Calu3 (cell line): ENCODE measurements around the gene PPP1CA. TPM values are rescaled to one million over a fixed set of nuclear protein-coding genes. Genes with fewer than 3 reads are reported as not detected.

Experiments
- BruUV-seq: library from RNA; stranded (reverse); fragments of 400-500 nt; replicated peaks from 2 replicates; lab custom pipeline; 2021; lab: Mats Ljungman, UMichigan
- CTCF ChIA-PET: fragments of 300-600 bp; sonication (Branson Sonifier 250); formaldehyde crosslinking; loops from one replicate; lab custom pipeline; 2022; ENCODE audit warnings: antibody characterized with exemption; lab: Charles Lee
- DNase-seq: peaks from one replicate; pipeline ENCODE4 v3.0.0; 2022
- H3K27ac Mint-ChIP-seq: one replicate; pipeline ENCODE4 v1.8.0; 2022; ENCODE audit warnings: mixed read lengths; ENCODE audit not compliant: unreplicated experiment
- H3K27me3 Mint-ChIP-seq: one replicate; pipeline ENCODE4 v1.8.0; 2022; ENCODE audit warnings: mixed read lengths; ENCODE audit not compliant: unreplicated experiment
- H3K36me3 Mint-ChIP-seq: one replicate; pipeline ENCODE4 v1.8.0; 2022; ENCODE audit warnings: mild to moderate bottlenecking, moderate library complexity, mixed read lengths; ENCODE audit not compliant: insufficient read depth, unreplicated experiment
- H3K4me1 Mint-ChIP-seq: one replicate; pipeline ENCODE4 v1.8.0; 2022; ENCODE audit warnings: mild to moderate bottlenecking, low read depth, mixed read lengths; ENCODE audit not compliant: unreplicated experiment
- H3K4me3 Mint-ChIP-seq: one replicate; pipeline ENCODE4 v1.8.0; 2022; ENCODE audit warnings: mild to moderate bottlenecking, low read depth, moderate library complexity, mixed read lengths; ENCODE audit not compliant: unreplicated experiment
- H3K9me3 Mint-ChIP-seq: one replicate; pipeline ENCODE4 v1.8.0; 2022; ENCODE audit warnings: low read depth, mixed read lengths; ENCODE audit not compliant: unreplicated experiment
- CTCF ChIP-seq: fragments of 200-600 bp; IDR thresholded peaks from one replicate; pipeline ENCODE4 v1.8.0; 2022; ENCODE audit warnings: antibody characterized with exemption; ENCODE audit not compliant: unreplicated experiment
- intact Hi-C: fragments of 100-400 bp; cut with micrococcal nuclease; formaldehyde crosslinking; loops from one replicate; pipeline ENCODE4 v1.10.0; 2022; ENCODE audit not compliant: unreplicated experiment
- total RNA-seq: library from RNA; stranded (reverse); gene quantifications from 2 replicates; pipeline ENCODE4 v1.2.3, GENCODE V29; 2022

PPP1CA gene
- total RNA-seq, 1 experiment from 2014 or later = 180 TPM

- Mint-ChIP-seq H3K36me3 (peaks cover 29% of the 10 kb centered on the region), H3K9me3 (no peaks in the 10 kb centered on the region), H3K4me3 (no peak overlapping the region), H3K4me1 (peaks cover 26% of the 10 kb centered on the region), H3K27me3 (peaks cover 23% of the 10 kb centered on the region), H3K27ac (no peak overlapping the region)
- BruUV-seq = no TSS peak
- intact Hi-C loops = loop anchor here (10.0 kb wide), 1 partner anchor 85 kb away; the partner anchor contains the start of genes CDK2AP2 and PITPNM1
- no peak for DNase-seq
- no peak for TF ChIP-seq CTCF
- CTCF ChIA-PET = interaction anchor here (0.5 to 0.6 kb wide), 2 partner anchors 28 to 42 kb away, joined by 3 to 4 read pairs; partner anchors contain the start of gene RAD9A
Measured at GRCh38 chr11:67419325-67420049, 17.8 kb upstream of the PPP1CA start.

- no TSS peak for BruUV-seq
- DNase-seq = no peak
Measured at GRCh38 chr11:67418476-67419281, 17.0 kb upstream of the PPP1CA start.

GRCh38 chr11:67417425-67417824 is 15.8 kb upstream of the PPP1CA start:
- Mint-ChIP-seq H3K27me3 (peaks cover 39% of the 10 kb centered on the region), H3K4me3 (no peak overlapping the region), H3K9me3 (no peaks in the 10 kb centered on the region), H3K36me3 (peaks cover 21% of the 10 kb centered on the region), H3K4me1 (peaks cover 17% of the 10 kb centered on the region), H3K27ac (no peak overlapping the region)
- no TSS peak for BruUV-seq
- intact Hi-C loops = no loop called here
- no peak for DNase-seq
- TF ChIP-seq CTCF = no peak
- CTCF ChIA-PET = interaction anchor here (0.6 kb wide), 1 partner anchor 44 kb away, joined by 4 read pairs; no protein-coding TSS in a partner anchor

More at GRCh38 chr11:67418476-67419281, 17.0 kb upstream of the PPP1CA start:
- Mint-ChIP-seq H3K27me3 (peaks cover 26% of the 10 kb centered on the region), H3K27ac (no peak overlapping the region), H3K4me1 (peaks cover 26% of the 10 kb centered on the region), H3K4me3 (no peak overlapping the region), H3K36me3 (peaks cover 29% of the 10 kb centered on the region), H3K9me3 (no peaks in the 10 kb centered on the region)
- CTCF ChIA-PET = interaction anchor here (0.5 kb wide), 1 partner anchor 42 kb away, joined by 4 read pairs; no protein-coding TSS in a partner anchor
- intact Hi-C loops = no loop called here
- no peak for TF ChIP-seq CTCF

- DNase-seq = no peak
- Mint-ChIP-seq H3K9me3 (no peaks in the 10 kb centered on the region), H3K36me3 (peaks cover 21% of the 10 kb centered on the region), H3K27me3 (peaks cover 46% of the 10 kb centered on the region), H3K4me3 (no peak overlapping the region), H3K4me1 (peaks cover 16% of the 10 kb centered on the region), H3K27ac (no peak overlapping the region)
- intact Hi-C loops = no loop called here
- CTCF ChIA-PET = interaction anchor here (0.6 kb wide), 1 partner anchor 44 kb away, joined by 4 read pairs; no protein-coding TSS in a partner anchor
- no TSS peak for BruUV-seq
- TF ChIP-seq CTCF = no peak
Measured at GRCh38 chr11:67416416-67417335, 15.0 kb upstream of the PPP1CA start.
